ENCODE data around the gene RFC2. TPM values are rescaled to one million over a fixed set of nuclear protein-coding genes. Genes with fewer than 3 reads are reported as not detected.
"Not testable (repeated sequence)": the region's sequence is repeated elsewhere in the genome, so short reads cannot be mapped to it uniquely, and the experiment has no call there.

Gene RFC2
- total RNA-seq, 1 donor, result 35.5 TPM

DNA sequence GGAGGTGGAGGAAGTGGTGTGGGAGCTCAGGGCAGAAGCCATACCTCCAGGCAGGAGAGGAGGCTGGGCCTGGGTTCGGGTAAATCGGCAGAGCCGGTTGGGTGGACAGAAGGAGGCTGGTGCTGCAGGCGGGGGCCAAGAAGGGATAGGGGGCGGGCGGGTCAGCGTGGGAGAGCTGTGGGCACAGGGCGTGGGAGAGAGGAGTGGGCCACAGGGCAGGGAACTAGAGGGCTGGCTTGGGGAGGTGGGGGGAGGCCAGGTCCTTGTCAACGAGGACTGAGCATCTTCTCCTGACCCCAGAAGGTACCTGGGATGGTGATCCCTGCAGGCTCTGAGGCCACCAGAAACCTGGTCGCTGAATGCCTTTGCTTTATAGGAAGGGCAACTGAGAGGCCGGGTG lies 32.5 kb downstream of the RFC2 start:
- no peak for DNase-seq (ENCODE audit: low read depth in 2 of 3, low spot score in 2 of 3)

DNA sequence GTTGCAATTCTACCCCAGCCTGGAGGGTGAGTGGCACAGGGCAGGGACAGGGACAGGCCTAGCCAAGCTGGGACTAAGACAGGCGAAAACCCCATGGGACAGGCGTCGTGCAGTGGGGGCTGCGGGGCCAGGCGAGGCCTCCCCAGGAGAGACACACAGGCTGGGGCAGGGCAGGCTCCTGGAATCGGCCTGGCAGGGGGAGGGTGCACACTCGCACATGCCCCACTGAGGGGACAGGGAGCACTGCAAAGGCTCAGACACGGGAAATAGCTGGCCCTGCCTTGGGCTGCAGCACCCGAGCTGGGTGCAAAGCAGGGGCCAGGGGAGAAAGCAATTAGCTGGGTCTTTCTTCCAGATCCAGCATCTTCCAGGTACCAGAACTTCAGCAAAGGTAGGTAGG lies 34.0 kb downstream of the RFC2 start:
- DNase-seq (ENCODE audit: low read depth in 2 of 3, low spot score in 2 of 3), result no peak

DNA sequence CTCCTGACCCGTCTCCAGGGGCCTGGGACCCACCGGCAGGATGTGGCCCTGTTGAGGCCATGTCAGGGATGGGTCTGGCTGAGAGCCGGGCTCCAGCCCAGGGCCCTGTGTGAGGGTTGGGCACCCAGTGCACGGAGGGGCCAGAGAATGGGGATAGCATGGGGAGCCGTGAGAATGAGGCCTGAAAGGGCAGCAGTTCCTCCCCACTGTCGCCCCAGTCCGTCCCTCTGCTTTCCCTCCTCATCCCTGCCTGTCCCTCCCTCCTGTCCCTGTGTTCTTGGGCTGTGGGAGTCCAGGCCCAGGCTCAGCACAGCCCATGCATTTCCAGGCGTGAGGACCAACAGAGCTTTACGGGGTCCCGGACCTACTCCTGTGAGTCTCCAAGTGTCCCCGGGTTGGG lies 34.8 kb downstream of the RFC2 start:
- DNase-seq (ENCODE audit: low read depth in 2 of 3, low spot score in 2 of 3), result no peak

DNA sequence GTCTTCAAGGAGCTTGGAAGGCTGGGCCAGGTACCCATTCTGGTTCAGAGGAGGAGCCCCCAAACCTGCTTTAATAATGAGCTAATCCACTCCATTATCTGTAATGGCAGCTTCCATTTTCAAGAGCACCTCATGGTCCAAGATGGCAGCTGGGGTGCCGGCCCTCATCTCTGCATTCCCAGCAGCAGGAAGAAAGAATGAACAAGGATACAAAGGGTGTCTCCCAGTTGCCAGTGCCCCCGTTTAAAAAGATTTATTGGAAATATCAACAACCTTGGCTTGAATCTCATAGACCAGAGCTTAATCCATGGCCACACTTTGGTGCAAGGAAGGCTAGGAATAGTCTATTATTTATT lies 35.9 kb downstream of the RFC2 start:
- DNase-seq (ENCODE audit: low read depth in 2 of 3, low spot score in 2 of 3), result no peak

DNA sequence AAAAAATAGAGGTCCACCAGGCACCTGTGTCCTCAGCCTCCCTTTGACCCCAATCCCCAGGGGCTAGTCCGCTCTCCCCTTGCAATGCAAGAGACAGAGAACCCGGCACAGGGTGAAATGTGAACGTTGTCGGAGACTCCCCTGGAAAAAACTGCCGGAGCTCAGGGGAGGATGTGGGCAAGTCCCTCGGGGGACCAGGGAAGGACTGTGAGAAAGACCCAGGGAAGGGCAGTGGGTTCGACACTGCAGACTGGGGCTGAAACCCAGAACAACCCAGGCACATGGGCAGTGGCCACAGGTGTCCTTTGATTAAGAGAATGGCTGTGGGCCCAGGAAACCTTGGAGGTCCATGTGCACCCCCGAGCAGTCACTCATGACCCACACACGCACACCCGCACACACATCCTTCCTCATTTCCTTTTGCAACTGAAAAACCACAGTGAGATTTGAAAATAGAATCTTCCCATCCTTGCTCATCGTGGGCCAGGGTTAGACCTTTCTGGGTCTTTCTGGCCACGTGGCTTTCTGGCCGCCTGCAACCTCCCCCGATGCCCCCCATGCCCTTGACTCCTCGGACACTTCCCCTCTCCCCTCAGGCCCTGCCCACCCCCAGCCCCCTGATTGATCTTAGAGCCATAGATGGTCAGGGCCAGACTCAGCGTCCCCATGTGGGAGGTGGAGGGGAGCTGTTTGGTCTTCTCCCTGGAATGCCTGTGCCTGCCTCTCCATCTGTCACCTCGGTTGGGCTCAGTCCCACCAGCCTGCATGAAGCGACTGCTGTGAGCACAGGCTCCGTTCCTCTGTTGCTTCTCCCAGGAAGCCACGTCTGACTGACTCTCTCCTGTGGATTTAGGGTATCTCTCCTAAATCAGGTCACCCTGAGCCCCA lies 36.5 kb downstream of the RFC2 start:
- DNase-seq (ENCODE audit: low read depth in 2 of 3, low spot score in 2 of 3), result peak in 2 of 3 donors; percentile 88 to 95

DNA sequence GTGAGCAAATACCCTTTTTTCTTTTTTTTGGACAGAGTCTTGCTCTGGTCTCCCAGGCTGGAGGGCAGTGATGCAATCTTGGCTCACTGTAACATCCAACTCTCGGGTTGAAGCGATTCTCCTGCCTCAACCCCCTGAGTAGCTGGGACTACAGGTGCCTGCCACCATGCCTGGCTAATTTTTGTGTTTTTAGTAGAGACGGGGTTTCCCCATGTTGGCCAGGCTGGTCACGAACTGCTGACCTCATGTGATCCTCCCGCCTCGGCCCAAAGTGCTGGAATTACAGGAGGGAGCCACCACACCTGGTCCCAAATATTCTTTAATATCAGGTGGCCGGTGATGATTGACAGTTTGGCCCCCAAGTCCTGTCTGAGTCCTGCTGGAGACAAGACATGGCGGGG lies 37.8 kb downstream of the RFC2 start:
- no peak for DNase-seq (ENCODE audit: low read depth in 2 of 3, low spot score in 2 of 3)

DNA sequence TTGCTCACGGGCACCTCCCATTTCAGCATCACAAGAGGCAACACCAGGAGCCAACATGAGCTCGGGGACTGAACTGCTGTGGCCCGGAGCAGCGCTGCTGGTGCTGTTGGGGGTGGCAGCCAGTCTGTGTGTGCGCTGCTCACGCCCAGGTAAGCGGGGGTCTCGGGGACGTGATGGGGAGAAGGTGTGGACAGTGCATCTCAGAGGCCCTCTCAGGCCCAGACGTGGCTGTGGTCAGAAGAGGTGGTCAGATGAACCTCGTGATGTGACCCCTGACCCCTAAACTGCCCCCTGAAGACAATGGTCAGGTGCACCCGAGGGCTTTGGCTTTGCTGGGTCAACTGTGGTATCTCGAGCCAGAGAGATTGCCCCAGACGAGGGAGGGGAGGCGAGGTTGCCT lies 38.3 kb downstream of the RFC2 start:
- no peak for DNase-seq (ENCODE audit: low read depth in 2 of 3, low spot score in 2 of 3)

DNA sequence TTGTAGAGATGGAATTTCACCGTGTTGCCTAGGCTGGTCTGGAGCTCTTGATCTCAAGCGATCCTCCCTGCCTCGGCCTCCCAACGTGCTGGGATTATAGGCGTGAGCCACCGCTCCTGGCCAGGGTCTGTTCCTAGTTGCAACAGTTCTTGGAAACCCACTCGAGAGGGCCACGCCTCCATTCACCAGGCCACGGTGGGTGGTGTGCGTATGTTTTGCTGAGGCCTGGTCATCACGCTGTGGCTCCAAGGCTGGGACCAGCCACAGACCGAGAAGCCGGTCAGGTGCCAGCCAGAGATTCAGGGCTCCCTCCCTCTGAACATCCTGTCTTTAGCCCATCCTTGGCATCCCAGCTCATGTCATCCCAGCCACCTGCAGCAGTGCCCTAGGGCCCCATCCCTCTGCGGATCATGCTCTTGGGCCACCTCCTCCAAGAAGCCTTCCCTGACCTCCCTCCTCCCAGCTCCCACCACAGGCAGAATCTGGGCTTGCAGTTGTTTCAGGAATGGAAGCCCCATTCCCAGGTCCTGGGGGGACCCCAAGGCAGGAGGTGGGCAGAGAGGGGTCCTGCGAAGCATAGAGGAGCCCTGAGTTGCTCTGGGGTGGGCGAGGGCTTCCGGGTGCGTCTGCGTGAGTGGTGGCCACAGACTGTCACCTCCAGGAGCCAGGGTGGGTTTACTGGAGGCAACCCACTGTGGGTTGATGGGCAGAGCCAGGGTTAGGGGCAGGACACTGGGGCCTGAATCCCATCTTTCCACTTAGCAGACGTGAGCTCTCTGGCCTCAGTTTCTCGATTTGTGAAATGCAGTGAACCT lies 39.2 kb downstream of the RFC2 start:
- no peak for DNase-seq (ENCODE audit: low read depth in 2 of 3, low spot score in 2 of 3)

DNA sequence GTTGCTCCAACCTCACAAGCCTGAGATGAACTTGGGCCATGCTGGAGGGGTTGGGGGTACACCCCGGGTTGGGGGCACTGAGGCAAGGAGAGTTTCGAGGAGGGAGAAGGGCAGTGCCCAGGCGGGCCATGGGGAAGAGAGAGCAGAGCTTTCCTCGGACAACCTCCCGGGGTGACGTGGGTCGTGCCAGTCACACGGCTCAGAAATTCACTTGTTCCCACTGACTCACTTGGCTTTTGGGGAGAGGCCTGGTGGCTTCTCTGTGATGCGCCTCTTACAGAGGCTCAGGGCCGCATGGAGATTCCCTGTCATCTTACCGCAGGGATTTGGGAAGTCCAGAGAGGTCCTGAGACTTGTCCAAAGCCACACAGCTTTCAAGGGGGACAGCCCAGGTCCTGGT lies 41.5 kb downstream of the RFC2 start:
- DNase-seq (ENCODE audit: low read depth in 2 of 3, low spot score in 2 of 3), result no peak

DNA sequence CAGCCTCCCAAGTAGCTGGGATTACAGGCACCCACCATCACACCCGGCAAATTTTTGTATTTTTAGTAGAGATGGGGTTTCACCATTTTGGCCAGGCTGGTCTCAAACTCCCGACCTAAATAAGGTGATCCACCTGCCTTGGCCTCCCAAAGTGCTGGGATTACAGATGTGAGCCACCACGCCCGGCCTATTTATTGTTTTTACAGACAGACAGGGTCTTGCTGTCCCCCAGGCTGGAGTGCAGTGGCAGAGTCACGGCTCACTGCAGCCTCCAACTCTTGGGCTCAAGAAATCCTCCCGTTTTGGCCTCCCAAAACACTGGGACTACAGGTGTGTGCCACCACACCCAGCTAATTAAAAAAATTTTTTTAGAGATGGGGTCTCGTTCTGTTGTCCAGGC lies 46.0 kb downstream of the RFC2 start:
- not testable (repeated sequence) for DNase-seq (ENCODE audit: low read depth in 2 of 3, low spot score in 2 of 3)

DNA sequence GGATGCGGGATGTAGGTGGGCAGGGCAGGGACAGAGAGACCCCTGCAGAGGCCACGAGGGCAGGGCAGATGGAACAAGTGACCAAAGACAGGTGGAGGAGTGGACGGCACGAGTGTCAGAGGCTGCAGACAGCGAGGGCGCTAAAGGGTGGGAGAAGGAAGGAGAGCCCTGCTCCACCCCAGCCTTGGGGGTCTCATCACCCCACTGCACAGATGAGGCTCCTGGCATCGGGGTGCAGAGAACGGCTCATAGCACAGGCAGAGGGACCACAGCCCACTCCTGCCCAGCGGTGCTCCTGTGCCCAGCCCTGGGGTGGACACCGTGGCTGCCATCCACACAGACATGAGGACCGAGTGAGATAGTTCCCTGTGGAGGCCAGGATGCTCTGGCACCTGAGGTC lies 46.6 kb downstream of the RFC2 start:
- DNase-seq (ENCODE audit: low read depth in 2 of 3, low spot score in 2 of 3), result no peak

DNA sequence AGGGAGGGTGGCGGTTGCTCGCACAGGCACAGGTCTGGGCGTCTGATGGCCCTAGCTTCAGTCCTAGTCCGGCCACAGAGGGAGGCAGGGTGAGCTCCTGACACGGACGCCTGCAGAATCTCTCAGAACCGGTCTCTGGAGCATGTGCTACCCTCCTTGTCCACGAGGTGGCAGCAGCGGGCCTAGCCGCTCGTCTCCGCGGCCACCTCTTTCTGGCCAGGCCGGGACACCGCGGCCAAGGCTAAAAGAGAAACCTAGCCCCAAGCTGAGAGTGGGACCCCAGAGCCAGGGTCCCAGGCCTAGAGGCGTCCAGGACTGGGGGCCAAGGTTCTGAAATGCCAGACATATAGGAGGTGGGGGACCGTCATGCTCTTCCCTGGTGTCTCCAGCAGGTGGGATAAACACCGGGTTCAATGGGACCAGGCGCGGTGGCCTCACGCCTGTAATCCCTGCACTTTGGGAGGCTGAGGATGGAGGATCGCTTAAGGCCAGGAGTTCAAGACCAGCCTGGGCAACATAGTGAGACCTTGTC lies 47.5 kb downstream of the RFC2 start:
- peak; percentile 62 to 78 (median 67) for DNase-seq (ENCODE audit: low read depth in 2 of 3, low spot score in 2 of 3)

DNA sequence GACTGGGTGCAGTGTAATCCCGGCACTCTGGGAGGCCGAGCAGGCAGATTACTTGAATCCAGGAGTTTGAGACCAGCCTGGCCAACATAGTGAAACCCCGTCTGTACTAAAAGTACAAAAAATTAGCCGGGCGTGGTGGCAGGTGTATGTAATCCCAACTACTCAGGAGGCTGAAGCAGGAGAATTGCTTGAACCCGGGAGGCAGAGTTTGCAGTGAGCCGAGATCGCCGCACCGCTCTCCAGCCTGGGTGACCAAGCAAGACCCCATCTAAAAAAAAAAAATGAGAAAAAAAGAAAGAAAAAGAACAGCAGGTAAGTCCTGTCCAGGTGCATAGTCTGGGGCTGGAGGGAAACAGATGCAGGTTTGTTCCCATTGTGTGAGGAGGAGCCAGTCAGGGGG lies 48.1 kb downstream of the RFC2 start:
- DNase-seq (ENCODE audit: low read depth in 2 of 3, low spot score in 2 of 3), result not testable (repeated sequence)

DNA sequence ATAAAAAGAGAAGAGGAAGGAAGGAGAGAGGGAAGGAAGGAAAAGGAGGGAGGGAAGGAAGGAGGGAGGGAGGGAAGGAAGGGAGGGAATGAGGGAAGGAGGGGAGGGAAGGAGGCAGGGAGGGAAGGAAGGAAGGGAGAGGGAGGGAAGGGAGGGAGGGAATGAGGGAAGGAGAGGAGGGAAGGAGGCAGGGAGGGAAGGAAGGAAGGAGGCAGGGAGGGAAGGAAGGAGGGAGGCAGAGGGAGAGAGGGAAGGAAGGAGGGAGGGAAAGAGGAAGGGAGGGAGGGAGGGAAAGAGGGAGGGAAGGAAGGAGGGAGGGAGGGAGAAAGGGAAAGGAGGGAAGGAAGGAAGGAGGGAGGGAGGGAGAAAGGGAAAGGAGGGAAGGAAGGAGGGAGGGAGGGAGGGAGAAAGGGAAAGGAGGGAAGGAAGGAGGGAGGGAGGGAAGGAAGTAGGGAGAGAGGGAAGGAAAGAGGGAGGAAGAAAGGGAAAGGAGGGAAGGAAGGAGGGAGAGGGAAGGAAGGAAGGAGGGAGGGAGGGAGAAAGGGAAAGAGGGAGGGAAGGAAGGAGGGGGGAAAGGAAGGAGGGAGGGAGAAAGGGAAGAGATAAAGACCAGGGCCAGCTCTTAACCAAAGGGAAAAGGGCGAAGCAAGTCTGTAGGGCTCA lies 50.1 kb downstream of the RFC2 start:
- no peak for DNase-seq (ENCODE audit: low read depth in 2 of 3, low spot score in 2 of 3)

DNA sequence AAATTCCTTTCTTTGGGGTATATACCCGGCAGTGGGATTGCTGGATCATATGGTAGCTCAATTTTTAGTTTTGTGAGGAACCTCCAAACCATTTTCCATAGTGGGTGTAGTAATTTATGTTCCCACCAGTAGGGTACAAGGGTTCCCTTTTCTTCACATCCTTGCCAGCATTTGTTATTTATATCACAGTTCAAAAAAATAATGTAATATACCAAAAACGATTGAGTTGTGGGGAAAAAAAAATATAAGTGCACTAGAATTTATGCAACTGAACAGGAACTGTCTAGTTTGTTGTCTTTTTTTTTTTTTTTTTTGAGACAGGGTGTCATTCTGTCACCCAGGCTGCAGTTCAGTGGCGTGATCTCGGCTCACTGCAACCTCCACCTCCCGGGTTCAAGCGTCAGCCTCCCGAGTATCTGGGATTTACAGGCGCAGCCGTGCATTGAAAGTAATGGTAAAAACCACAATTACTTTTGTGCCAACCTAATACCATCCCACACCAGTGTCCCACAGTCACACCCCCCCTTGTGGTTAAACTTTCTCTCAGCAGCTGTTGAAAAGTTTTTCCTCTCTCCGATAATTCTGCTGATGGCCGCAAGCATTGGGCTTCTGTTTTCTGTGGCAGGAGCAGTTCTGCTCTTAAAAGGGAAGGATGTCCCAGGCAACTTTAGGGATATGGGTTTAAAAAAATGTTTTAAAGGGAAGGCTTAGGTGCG lies 51.2 kb downstream of the RFC2 start:
- DNase-seq (ENCODE audit: low read depth in 2 of 3, low spot score in 2 of 3), result peak in 2 of 3 donors; percentile 76 to 89

DNA sequence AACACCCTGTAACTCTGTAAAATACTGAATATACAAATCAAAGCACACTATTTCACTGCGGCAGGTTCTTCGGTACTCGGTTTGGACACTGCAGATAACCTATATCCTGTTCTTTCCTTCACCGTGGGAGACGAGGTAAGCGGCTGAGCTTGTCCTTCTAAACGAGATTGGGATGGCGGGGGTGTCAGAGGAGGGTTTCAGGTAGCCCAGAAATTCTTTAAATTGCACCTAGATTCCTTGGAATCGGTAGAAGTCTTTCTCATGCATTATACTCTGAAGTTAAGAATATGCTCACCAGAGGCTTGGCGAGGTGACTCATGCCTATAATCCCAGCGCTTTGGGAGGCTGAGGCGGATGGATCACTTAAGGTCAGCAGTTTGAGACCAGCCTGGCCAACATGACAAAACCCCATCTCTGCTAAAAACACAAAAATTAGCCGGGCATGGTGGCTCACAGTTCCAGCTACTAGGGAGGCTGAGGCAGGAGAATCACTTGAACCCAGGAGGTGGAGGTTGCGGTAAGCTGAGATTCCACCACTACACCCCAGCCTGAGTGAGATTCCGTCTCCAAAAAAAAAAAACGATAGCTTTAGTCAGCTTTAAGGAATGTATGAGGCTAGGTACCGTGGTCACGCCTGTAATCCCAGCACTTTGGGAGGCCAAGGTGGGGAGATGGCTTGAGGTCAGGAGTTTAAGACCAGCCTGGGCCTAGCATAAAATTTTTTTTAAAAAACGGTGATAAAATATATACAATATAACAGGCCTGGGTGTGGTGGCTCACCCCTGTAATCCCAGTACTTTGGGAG lies 54.4 kb downstream of the RFC2 start:
- DNase-seq (ENCODE audit: low read depth in 2 of 3, low spot score in 2 of 3), result no peak

DNA sequence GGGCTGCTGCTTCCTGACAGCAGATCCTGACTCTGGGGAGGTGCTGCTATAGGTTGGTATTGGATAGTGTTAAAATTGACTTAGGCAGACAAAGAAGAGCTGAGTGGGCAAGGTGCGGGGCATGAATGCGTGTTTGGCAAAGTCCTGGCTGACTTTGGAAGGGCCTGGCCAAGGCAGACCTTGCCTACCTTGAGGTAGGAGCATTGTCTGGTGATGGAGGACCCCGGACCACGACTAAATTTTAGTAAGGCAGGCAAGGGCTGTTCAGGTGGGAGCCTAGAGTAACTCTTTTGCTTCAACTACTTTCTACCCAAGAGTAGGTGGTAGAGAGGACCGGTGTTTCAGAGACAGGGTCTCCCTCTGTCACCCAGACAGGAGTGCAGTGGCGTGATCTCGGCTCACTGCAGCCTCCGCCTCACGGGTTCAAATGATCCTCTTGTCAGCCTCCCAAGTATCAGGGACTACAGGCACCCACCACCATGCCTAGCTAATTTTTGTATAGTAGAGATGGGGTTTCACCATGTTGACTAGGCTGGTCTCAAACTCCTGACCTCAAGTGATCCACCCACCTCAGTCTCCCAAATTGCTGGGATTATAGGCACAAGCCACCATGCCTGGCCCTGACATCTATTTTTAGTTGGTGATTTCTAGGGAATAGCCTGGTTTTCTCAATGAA lies 56.6 kb downstream of the RFC2 start:
- no peak for DNase-seq (ENCODE audit: low read depth in 2 of 3, low spot score in 2 of 3)

DNA sequence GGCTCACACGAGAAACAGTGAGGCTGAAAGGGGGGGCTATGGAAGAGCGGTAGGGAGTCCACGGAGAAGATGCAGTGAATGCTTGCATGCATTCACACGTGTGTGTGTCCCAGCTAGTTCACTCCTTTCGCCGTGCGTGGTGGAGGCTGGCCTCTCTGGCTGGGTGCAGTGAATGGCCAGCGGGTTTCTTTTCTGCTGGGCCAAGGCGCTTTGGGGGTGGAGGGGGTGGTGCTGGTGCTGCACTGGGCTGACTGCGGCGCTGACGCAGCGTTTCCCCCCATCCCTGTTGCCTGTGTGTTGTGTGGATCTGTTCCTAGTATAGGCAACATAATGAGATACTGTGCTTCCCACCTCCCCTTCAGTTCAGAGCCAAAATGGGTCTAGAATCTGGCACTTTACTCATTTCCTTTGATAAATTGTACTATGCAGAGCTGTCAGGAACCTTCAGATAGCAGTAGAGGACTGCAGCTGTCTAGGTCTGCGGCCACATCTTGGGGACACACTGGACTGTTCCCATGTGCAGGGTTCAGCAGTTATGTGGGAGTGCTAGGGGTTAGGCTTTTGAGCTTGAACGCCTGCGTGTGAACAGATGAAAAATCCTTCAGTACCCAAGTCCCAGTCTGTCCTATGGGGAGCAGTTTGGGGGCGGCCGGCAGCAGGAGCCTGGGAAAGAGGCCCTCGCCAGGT lies 58.1 kb downstream of the RFC2 start:
- DNase-seq (ENCODE audit: low read depth in 2 of 3, low spot score in 2 of 3), result not testable (repeated sequence)
